K562 (cell line): ENCODE data around the gene PRKAR1B. TPM values are rescaled to one million over a fixed set of nuclear protein-coding genes. Genes with fewer than 3 reads are reported as not detected.
A peak's percentile ranks its signal among the peaks of the same experiment; 100 is the strongest.

Source experiments
- ARID2 ChIP-seq: fragments of 450-650 bp; IDR thresholded peaks from 2 replicates; pipeline ENCODE4 v1.6.1; 2017; ENCODE audit warnings: antibody characterized with exemption, mild to moderate bottlenecking
- ARNT ChIP-seq, 2 experiments: fragments of 450-650 bp; IDR thresholded peaks; 2 replicates each; pipeline ENCODE4 v1.6.1; 2016; ENCODE audit warnings: mild to moderate bottlenecking in 1 of 2
- CCAR2 ChIP-seq: fragments of 200-400 bp; formaldehyde crosslinking; IDR thresholded peaks from 2 replicates; pipeline ENCODE4 v1.6.1; 2017; ENCODE audit warnings: mild to moderate bottlenecking, low read depth, low read length
- EP300 ChIP-seq: IDR thresholded peaks from 2 replicates; pipeline ENCODE4 v1.6.1; 2012; ENCODE audit warnings: low read length, improper control_type of control experiment
- GATA2 ChIP-seq: sonication (generic); formaldehyde crosslinking; IDR thresholded peaks from 2 replicates; pipeline ENCODE4 v1.4.0; 2020; ENCODE audit warnings: mild to moderate bottlenecking, missing genetic modification reagents
- HIVEP1 ChIP-seq: fragments of 250-450 bp; sonication (Bioruptor Pico); IDR thresholded peaks from 2 replicates; pipeline ENCODE4 v1.4.0; 2020; ENCODE audit warnings: mild to moderate bottlenecking
- MCM3 ChIP-seq: fragments of 450-650 bp; IDR thresholded peaks from 2 replicates; pipeline ENCODE4 v1.6.1; 2016
- MTA3 ChIP-seq: fragments of 450-650 bp; formaldehyde crosslinking; IDR thresholded peaks from 2 replicates; pipeline ENCODE4 v1.6.1; 2017; ENCODE audit warnings: mild to moderate bottlenecking, borderline replicate concordance
- MYBL2 ChIP-seq, 2 experiments: fragments of 450-650 bp in 1 of 2; sonication (generic) in 1 of 2; formaldehyde crosslinking in 1 of 2; IDR thresholded peaks; 2 replicates each; pipeline versions ENCODE4 v1.6.1 to v1.8.1; 2017 to 2022; ENCODE audit warnings: borderline replicate concordance in 1 of 2, inconsistent platforms in 1 of 2, low read depth in 1 of 2, mild to moderate bottlenecking in 1 of 2, missing genetic modification reagents in 1 of 2, moderate library complexity in 1 of 2
- NCOA2 ChIP-seq, 2 experiments: fragments of 450-650 bp; IDR thresholded peaks; 2 replicates each; pipeline ENCODE4 v1.6.1; 2018; ENCODE audit warnings: mild to moderate bottlenecking in 2 of 2, moderate library complexity in 1 of 2; ENCODE audit not compliant: partially characterized antibody in 2 of 2
- PHB2 ChIP-seq: fragments of 450-650 bp; IDR thresholded peaks from 2 replicates; pipeline ENCODE4 v1.6.1; 2017; ENCODE audit warnings: low read depth
- PHF8 ChIP-seq: fragments of 200-600 bp; sonication (generic); IDR thresholded peaks from 2 replicates; pipeline ENCODE4 v1.6.1; 2012; ENCODE audit warnings: mixed run types, mild to moderate bottlenecking, inconsistent platforms, low read length, moderate library complexity, borderline replicate concordance
- ZBTB12 ChIP-seq: fragments of 250-450 bp; sonication (Bioruptor Pico); IDR thresholded peaks from 2 replicates; pipeline ENCODE4 v1.4.0; 2020
- ZBTB9 ChIP-seq: fragments of 450-650 bp; formaldehyde crosslinking; IDR thresholded peaks from 2 replicates; pipeline ENCODE4 v1.4.0; 2020; ENCODE audit warnings: mild to moderate bottlenecking, moderate library complexity
- ZFP91 ChIP-seq: sonication (generic); formaldehyde crosslinking; IDR thresholded peaks from 2 replicates; pipeline ENCODE4 v1.8.0; 2022; ENCODE audit warnings: mild to moderate bottlenecking, missing genetic modification reagents
- ZNF384 ChIP-seq: IDR thresholded peaks from 2 replicates; pipeline ENCODE4 v1.6.1; 2012; ENCODE audit warnings: low read depth, low read length, improper control_type of control experiment
- ZNF57 ChIP-seq: fragments of 450-650 bp; formaldehyde crosslinking; IDR thresholded peaks from 2 replicates; pipeline ENCODE4 v1.4.0; 2020; ENCODE audit warnings: mild to moderate bottlenecking, moderate library complexity
- ZNF584 ChIP-seq: fragments of 200-800 bp; sonication (Bioruptor generic); IDR thresholded peaks from 2 replicates; pipeline ENCODE4 v1.6.1; 2016; ENCODE audit warnings: low read depth, mild to moderate bottlenecking, missing genetic modification characterization, missing compliant biosample characterization
- ZNF717 ChIP-seq: fragments of 250-450 bp; sonication (Bioruptor Pico); IDR thresholded peaks from 2 replicates; pipeline ENCODE4 v1.5.0; 2021
- polyA plus RNA-seq, 8 experiments: library from polyadenylated mRNA; depleted of rRNA in 4 of 8; stranded (reverse) in 5 of 8; unstranded in 3 of 8; fragments of >200 nt; fragmentation: Nextera tagmentation in 2 of 8; fragmentation: Illumina TruSeq in 1 of 8; extraction: Ambion mirVana in 2 of 8; extraction: Trizol in 1 of 8; gene quantifications; 2 replicates each; pipeline versions ENCODE4 v1.2.1 to v1.2.3, GENCODE V29; 2011 to 2014; ENCODE audit warnings: inconsistent platforms in 1 of 8, missing spikeins in 1 of 8
- total RNA-seq, 7 experiments: library from RNA; depleted of rRNA in 6 of 7; stranded (reverse); fragments of >200 nt in 6 of 7; fragmentation: Illumina TruSeq in 2 of 7; extraction: Trizol in 2 of 7; gene quantifications; 2 replicates each; pipeline versions ENCODE4 v1.2.1 to v1.2.3, GENCODE V29; 2011 to 2021; ENCODE audit warnings: low replicate concordance in 1 of 7
- TF ChIP-seq, protein P1 (sequence below): fragments of 200-800 bp; sonication (Bioruptor generic); IDR thresholded peaks from 2 replicates; pipeline ENCODE4 v1.6.1; 2017; ENCODE audit warnings: missing genetic modification characterization, missing compliant biosample characterization
- TF ChIP-seq, protein P2 (sequence below): fragments of 150-350 bp; IDR thresholded peaks from 2 replicates; pipeline ENCODE4 v1.6.1; 2014; ENCODE audit warnings: low read depth, mild to moderate bottlenecking, low read length, borderline replicate concordance

The PRKAR1B gene
- total and polyA plus RNA-seq, 9 of the 15 experiments (the other 6 are each of a cell fraction or from before 2014, with no cell fraction given), result 0.99 to 30.5 (median 12.7) TPM

DNA sequence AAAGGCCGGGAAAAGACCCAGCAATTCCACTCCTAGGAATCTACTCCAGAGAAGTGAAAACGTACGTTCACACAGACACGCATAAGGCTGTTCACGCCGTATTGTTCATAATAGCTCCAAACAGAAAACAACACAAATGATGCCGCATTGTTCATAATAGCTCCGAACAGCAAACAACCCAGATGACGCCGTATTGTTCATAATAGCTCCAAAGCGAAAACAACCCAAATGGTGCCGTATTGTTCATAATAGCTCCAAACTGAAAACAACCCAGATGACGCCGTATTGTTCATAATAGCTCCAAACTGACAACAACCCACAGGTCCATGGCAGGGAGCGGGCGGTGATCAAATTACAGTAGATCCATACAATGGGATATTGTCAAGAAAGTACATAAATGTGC, 85.8 kb downstream of the PRKAR1B start (continued):
- TF ChIP-seq GATA2, result no peak
- TF ChIP-seq MYBL2 (IDR thresholded peaks at IDR 0.05; ENCODE audit: low read depth), result no peak
- TF ChIP-seq MYBL2 (CRISPR knock-in tag; IDR thresholded peaks at IDR 0.05; ENCODE audit: borderline replicate concordance), result no peak
- TF ChIP-seq, protein P1, sequence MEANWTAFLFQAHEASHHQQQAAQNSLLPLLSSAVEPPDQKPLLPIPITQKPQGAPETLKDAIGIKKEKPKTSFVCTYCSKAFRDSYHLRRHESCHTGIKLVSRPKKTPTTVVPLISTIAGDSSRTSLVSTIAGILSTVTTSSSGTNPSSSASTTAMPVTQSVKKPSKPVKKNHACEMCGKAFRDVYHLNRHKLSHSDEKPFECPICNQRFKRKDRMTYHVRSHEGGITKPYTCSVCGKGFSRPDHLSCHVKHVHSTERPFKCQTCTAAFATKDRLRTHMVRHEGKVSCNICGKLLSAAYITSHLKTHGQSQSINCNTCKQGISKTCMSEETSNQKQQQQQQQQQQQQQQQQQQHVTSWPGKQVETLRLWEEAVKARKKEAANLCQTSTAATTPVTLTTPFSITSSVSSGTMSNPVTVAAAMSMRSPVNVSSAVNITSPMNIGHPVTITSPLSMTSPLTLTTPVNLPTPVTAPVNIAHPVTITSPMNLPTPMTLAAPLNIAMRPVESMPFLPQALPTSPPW, result no peak
- TF ChIP-seq EP300, result peak; percentile 41; the same call in 1 of the 2 replicates
- TF ChIP-seq HIVEP1 (CRISPR knock-in tag), result no peak
- TF ChIP-seq ZNF717 (CRISPR knock-in tag), result no peak
- TF ChIP-seq ZFP91, result no peak
- TF ChIP-seq ZBTB9, result no peak
- TF ChIP-seq, protein P2, sequence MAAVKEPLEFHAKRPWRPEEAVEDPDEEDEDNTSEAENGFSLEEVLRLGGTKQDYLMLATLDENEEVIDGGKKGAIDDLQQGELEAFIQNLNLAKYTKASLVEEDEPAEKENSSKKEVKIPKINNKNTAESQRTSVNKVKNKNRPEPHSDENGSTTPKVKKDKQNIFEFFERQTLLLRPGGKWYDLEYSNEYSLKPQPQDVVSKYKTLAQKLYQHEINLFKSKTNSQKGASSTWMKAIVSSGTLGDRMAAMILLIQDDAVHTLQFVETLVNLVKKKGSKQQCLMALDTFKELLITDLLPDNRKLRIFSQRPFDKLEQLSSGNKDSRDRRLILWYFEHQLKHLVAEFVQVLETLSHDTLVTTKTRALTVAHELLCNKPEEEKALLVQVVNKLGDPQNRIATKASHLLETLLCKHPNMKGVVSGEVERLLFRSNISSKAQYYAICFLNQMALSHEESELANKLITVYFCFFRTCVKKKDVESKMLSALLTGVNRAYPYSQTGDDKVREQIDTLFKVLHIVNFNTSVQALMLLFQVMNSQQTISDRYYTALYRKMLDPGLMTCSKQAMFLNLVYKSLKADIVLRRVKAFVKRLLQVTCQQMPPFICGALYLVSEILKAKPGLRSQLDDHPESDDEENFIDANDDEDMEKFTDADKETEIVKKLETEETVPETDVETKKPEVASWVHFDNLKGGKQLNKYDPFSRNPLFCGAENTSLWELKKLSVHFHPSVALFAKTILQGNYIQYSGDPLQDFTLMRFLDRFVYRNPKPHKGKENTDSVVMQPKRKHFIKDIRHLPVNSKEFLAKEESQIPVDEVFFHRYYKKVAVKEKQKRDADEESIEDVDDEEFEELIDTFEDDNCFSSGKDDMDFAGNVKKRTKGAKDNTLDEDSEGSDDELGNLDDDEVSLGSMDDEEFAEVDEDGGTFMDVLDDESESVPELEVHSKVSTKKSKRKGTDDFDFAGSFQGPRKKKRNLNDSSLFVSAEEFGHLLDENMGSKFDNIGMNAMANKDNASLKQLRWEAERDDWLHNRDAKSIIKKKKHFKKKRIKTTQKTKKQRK, result no peak
- TF ChIP-seq ZNF384, result no peak
- no peak for TF ChIP-seq CCAR2
- no peak for TF ChIP-seq PHF8
- no peak for TF ChIP-seq PHB2
- TF ChIP-seq ZNF57 (CRISPR knock-in tag), result no peak
- TF ChIP-seq ARNT (IDR thresholded peaks at IDR 0.05), result peak; percentile 38 to 100; a peak in 2 of 4 replicates
- peak; percentile 49; the same call in 1 of the 2 replicates for TF ChIP-seq MTA3
- no peak for TF ChIP-seq ARID2
- TF ChIP-seq ZBTB12 (CRISPR knock-in tag), result no peak
- TF ChIP-seq ZNF584 (CRISPR knock-in tag), result no peak
- TF ChIP-seq NCOA2 (IDR thresholded peaks at IDR 0.05; ENCODE audit: partially characterized antibody in 2 of 2), result no peak
- TF ChIP-seq MCM3, result no peak
